Stimulated activated naive B cell treated with anti-CD40 and anti-IgM and Interleukin-4, amounts not matched to agents 10 μg/mL and 1 μg/mL and 100 μg/mL, for 72 hours (primary cell): ENCODE results near the gene PSD2.

Experiments
- ATAC-seq, 2 donors: fragments of 150-1000 bp; cut with Tn5 transposase; replicated peaks; 2 replicates each; pipeline ENCODE4 v1.10.0; 2021; ENCODE audit warnings: moderate library complexity in 1 of 2
- DNase-seq: peaks from one replicate; pipeline ENCODE4 v3.0.0; 2021
- H3K27ac Mint-ChIP-seq: one replicate; pipeline ENCODE4 v1.8.0; 2022; ENCODE audit warnings: mild to moderate bottlenecking, mixed read lengths
- H3K27me3 Mint-ChIP-seq, 2 donors: one replicate each; pipeline ENCODE4 v1.8.0; 2022; ENCODE audit warnings: mixed read lengths in 2 of 2
- H3K36me3 Mint-ChIP-seq, 2 donors: one replicate each; pipeline ENCODE4 v1.8.0; 2022; ENCODE audit warnings: mixed read lengths in 2 of 2, mild to moderate bottlenecking in 1 of 2
- H3K4me1 Mint-ChIP-seq, 2 donors: one replicate each; pipeline ENCODE4 v1.8.0; 2022; ENCODE audit warnings: mixed read lengths in 2 of 2, mild to moderate bottlenecking in 1 of 2
- H3K4me3 Mint-ChIP-seq, 2 donors: one replicate each; pipeline ENCODE4 v1.8.0; 2022; ENCODE audit warnings: mild to moderate bottlenecking in 2 of 2, mixed read lengths in 2 of 2, moderate library complexity in 1 of 2
- H3K9me3 Mint-ChIP-seq, 2 donors: one replicate each; pipeline ENCODE4 v1.8.0; 2022; ENCODE audit warnings: mixed read lengths in 2 of 2, mild to moderate bottlenecking in 1 of 2

Gene PSD2

DNA sequence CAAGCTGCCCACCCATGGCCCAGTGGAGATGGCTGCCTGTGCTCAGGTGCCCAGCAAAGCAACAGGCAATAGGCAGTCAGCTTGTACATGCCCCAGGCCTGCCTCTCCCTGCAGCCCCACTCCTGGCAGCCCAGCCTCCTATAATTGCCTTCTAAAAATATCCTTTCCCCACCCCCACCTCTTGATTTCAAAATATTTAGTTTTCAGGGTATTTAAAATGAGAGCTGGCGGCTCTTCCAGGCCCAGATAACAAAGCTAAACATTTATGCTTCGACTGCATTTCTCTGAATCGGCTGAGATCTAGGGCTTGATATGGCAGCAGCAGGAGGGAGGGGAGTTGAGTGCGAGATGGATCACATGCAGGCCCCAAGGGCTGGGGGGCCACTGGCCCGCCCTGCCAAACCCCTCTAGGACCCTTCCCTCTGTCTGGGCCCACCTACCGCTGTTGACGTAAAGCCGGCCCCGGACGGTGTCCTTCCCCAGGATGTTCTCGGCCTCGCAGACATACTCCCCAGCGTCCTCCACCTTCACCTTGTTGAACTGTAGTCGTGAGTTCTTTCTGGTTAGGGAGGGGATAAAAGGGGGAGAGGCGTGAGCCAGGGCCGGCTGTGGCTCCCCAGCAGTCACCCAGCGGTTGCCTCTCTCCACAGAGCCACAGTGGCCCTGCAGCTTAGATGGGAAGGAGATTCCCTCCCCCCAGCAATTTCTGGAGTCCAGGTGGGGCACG is 85.0 kb downstream of the PSD2 start:
- no peak overlapping the region for H3K27ac Mint-ChIP-seq
- no peak overlapping the region for H3K4me3 Mint-ChIP-seq
- H3K9me3 Mint-ChIP-seq = peaks cover 2 to 3% of the 10 kb centered on the region in 2 donors
- DNase-seq (no peak), ATAC-seq (no peak)
- no peaks in the 10 kb centered on the region for H3K4me1 Mint-ChIP-seq
- H3K27me3 Mint-ChIP-seq = peaks cover 26 to 50% of the 10 kb centered on the region in 2 donors
- H3K36me3 Mint-ChIP-seq = no peaks in the 10 kb centered on the region

DNA sequence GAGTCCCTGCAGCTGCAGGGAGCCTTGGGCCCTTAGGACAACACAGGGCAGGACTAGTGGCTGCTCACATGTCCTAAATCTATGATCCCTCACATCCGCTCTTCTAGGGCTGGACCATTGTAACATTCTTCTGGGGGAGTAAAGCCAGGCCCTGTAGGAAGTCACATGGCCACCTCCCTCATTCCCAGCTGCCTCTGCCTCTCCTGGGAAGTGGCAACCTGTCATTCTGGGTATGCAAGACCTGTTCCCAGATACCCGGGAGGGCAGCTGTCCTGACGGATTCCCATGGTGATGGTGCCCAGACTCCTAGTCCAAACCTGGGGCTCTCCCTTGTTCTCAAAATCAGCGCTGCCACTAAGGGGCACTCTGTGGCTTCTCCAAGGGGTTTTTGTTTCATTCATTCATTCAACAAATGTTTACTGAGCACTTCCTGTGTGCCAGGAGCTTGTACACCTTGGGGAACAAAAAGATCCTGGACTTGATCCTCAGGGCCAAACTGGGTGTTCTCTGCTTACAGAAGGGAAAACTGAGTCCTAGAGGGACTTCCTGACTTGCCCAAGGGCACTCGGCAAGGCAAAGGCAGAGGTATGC is 85.6 kb downstream of the PSD2 start:
- DNase-seq = no peak
- Mint-ChIP-seq H3K27ac (no peak overlapping the region), H3K36me3 (no peaks in the 10 kb centered on the region), H3K4me3 (no peak overlapping the region), H3K9me3 (no peaks in the 10 kb centered on the region), H3K27me3 (peaks cover 27 to 44% of the 10 kb centered on the region in 2 donors), H3K4me1 (peaks cover 0 to 4% of the 10 kb centered on the region in 2 donors)
- no peak for ATAC-seq

DNA sequence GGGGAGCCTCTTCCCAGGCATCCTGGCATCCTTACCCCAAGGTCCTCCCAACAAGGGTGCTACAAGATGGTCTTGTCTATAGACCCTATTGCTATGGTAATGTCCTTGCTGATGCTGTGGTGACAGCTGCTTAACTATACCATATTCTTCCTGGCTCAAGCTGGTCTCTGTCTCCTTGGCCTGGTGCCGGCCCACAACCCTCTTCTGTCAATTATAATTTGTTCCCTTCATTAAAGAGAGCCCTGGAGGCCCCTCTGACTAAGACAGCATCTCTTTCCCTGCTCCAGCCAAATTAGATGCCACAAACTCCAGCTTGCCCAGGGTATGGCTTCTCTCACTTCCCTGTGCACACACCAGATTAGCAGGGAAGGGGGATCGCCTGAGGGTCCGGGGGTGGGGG is 86.7 kb downstream of the PSD2 start:
- H3K4me1 Mint-ChIP-seq = peaks cover 0 to 4% of the 10 kb centered on the region in 2 donors
- no peaks in the 10 kb centered on the region for H3K36me3 Mint-ChIP-seq
- no peak overlapping the region for H3K4me3 Mint-ChIP-seq
- ATAC-seq (no peak), DNase-seq (no peak)
- H3K27me3 Mint-ChIP-seq = peaks cover 28 to 47% of the 10 kb centered on the region in 2 donors
- H3K27ac Mint-ChIP-seq = no peak overlapping the region
- H3K9me3 Mint-ChIP-seq = no peaks in the 10 kb centered on the region

DNA sequence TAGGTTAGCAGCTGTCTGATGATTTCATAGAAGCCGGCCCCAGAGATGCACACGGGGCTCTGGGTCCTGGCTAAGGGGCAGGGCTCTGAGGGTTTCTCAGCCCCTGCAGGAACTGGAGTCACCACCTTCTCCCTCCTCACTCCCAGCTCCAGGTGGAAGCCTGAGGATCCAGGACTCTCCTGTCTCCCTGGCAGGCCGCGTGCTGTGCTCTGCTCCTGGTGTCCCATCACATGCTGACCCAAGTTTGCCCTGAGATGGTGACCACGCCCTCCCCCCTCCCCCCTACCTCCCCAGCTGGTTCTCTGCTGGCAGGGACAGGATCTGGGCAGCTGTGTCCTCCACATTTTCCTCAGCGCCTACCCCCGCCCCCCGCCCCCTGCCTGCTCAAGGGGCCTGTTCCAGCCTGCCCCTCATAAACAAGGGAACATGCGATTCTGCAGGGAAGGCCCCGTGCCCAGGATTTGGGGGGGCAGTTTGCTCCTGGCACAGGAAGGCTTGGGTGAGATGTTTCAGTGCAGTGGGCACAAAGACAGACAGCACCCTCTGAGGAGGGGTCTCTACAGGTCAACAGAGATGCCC is 87.4 kb downstream of the PSD2 start:
- Mint-ChIP-seq H3K9me3 (no peaks in the 10 kb centered on the region), H3K27me3 (peaks cover 33 to 50% of the 10 kb centered on the region in 2 donors), H3K27ac (no peak overlapping the region), H3K36me3 (no peaks in the 10 kb centered on the region), H3K4me3 (no peak overlapping the region), H3K4me1 (peaks cover 0 to 4% of the 10 kb centered on the region in 2 donors)
- ATAC-seq (no peak), DNase-seq (no peak)

DNA sequence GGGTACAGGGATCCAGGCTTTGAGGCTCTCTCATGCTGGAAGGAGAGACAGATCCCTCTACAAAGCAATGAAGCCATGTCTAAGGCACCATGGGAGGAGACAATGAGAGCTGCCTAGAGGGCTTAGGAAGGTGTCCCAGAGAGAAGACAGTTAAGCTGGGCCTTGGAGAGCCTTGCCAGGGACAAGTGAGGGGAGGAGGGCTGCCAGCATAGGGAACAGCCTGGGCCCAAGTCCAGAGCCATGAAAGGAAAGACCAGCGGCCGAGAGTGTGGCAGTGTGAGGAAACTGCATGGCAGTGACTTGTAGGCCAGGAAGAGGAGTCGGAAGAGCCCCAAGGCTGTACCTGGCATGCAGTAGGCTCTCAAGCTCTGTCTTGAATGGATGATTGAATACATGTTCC is 88.5 kb downstream of the PSD2 start:
- Mint-ChIP-seq H3K27ac (no peak overlapping the region), H3K27me3 (peaks cover 34 to 49% of the 10 kb centered on the region in 2 donors), H3K4me3 (no peak overlapping the region), H3K9me3 (no peaks in the 10 kb centered on the region), H3K4me1 (peaks cover 0 to 4% of the 10 kb centered on the region in 2 donors), H3K36me3 (no peaks in the 10 kb centered on the region)
- DNase-seq (no peak), ATAC-seq (no peak)

DNA sequence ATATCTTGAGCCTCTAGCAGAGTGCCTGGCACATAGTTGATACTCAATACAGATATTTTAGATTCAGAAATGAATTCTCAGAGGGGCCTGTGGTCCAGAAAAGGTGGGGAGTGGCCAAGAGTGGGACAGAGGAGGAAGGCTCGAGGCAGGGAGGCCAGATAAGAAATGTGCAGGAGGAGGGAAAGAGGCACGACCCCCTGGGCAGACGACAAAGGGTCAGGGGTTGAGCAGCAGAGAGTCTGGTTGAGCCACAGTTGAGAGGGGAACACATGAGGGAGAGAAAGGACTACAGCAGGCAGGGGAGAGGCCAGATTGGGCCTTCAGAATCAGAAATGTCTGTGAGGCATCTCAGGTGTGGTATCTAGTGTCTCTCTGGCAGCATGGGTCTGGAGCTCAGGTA is 89.1 kb downstream of the PSD2 start:
- peaks cover 37 to 43% of the 10 kb centered on the region in 2 donors for H3K27me3 Mint-ChIP-seq
- H3K27ac Mint-ChIP-seq = no peak overlapping the region
- no peak for ATAC-seq

DNA sequence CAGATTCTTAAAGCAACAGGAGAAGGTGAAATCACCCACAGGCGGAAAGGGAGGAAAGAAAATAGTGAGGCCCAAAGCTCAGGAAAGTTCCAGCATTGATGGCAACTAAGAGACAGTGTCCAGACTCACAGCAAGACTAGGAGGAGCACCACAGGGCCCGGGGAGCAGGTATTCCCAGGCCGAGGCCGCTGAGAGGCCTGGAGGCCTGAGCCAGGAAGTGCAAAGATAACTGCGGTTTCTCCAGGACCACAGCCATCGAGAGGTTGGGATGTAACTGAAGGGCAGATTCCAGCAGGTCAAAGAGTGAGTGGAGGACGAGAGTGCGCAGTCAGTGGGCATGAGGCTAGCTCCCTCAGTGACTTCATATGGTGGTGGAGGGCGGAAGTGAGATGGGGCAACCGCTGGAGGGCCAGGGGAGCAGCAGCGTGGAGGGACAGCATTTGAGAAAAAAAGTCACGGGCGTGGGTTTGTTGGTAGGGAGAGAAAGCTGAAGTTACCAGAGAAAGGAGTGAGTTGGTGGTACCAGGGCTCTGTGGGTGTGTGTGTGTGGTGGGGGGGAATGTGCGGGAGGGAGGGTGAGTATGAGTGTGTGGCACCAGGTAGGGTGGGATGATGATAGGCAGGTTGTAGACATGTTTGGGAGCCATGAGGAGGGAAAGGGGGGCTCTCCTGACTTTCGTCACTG is 89.7 kb downstream of the PSD2 start:
- DNase-seq (no peak), ATAC-seq (no peak)
- H3K4me1 Mint-ChIP-seq = peaks cover 0 to 4% of the 10 kb centered on the region in 2 donors
- no peaks in the 10 kb centered on the region for H3K9me3 Mint-ChIP-seq
- peaks cover 37 to 44% of the 10 kb centered on the region in 2 donors for H3K27me3 Mint-ChIP-seq
- no peak overlapping the region for H3K27ac Mint-ChIP-seq
- H3K36me3 Mint-ChIP-seq = no peaks in the 10 kb centered on the region
- H3K4me3 Mint-ChIP-seq = no peak overlapping the region

More for the DNA sequence above, 89.1 kb downstream of the PSD2 start:
- Mint-ChIP-seq H3K9me3 (no peaks in the 10 kb centered on the region), H3K4me3 (no peak overlapping the region), H3K4me1 (peaks cover 0 to 4% of the 10 kb centered on the region in 2 donors), H3K36me3 (no peaks in the 10 kb centered on the region)
- DNase-seq = no peak

DNA sequence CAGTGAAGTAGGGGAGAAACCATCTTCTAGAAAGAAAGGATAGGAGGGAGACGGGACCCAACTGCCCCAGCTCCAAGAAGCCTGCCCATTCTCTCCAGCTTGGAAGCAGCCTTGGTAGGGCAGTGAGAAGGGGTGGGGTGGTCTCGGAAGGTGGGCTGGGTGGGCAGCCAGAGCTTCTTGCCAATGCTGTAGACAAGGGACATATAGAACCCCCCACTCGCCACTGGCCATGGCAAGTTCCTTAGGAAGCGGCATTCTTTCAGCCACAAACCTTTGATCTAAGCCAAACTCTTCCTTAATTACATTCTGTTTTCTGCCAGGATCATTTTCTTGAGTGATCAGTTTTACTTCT is 90.2 kb downstream of the PSD2 start:
- H3K36me3 Mint-ChIP-seq = no peaks in the 10 kb centered on the region
- peaks cover 37 to 44% of the 10 kb centered on the region in 2 donors for H3K27me3 Mint-ChIP-seq
- H3K9me3 Mint-ChIP-seq = no peaks in the 10 kb centered on the region
- no peak for DNase-seq
- no peak overlapping the region for H3K27ac Mint-ChIP-seq
- H3K4me1 Mint-ChIP-seq = peaks cover 0 to 4% of the 10 kb centered on the region in 2 donors
- H3K4me3 Mint-ChIP-seq = no peak overlapping the region
- no peak for ATAC-seq

DNA sequence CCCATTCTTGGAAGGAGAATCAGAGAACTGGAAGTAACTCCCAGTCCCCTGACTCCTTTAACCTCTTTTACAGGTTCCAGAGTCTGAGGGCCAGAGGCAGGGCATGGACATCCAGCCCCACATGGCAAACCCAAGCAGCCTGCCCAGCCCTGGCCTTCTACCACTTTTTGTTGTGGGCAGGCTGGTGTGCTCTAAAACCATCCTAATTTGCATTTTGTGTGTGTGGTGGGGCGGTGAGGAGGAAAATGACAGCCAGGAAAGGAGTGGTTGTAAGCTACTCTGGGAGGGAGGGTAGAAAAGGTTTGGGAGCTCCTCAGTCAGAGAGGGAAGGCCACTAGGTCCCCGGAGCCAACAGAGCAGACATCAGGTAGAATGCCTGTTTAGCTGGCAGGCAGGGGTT is 90.6 kb downstream of the PSD2 start:
- DNase-seq = no peak
- Mint-ChIP-seq H3K4me1 (peaks cover 0 to 4% of the 10 kb centered on the region in 2 donors), H3K9me3 (no peaks in the 10 kb centered on the region), H3K27me3 (peaks cover 35 to 42% of the 10 kb centered on the region in 2 donors), H3K4me3 (no peak overlapping the region), H3K27ac (no peak overlapping the region), H3K36me3 (no peaks in the 10 kb centered on the region)
- no peak for ATAC-seq

DNA sequence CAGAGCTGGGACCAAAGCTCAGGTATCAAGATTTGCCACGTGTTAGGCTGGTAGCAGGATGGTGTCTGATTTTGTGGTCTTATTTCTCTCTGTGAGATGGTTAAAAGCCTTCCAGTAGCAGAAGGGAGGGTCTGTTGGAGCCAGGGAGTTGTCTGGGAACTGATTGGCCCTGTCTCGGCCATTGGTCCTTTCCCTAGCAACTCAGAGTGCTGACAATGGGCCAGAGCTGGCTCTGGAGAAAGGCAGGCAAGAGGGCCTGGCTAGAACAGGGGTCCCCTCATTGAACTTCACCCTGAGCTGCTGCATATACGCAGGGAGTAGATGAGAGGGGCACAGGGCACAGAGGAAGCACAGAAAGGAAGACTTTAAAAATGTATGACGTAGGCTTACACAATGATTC is 92.8 kb downstream of the PSD2 start:
- H3K9me3 Mint-ChIP-seq = no peaks in the 10 kb centered on the region
- H3K36me3 Mint-ChIP-seq = no peaks in the 10 kb centered on the region
- H3K27me3 Mint-ChIP-seq = peaks cover 48 to 49% of the 10 kb centered on the region in 2 donors
- DNase-seq (no peak), ATAC-seq (no peak)
- H3K4me1 Mint-ChIP-seq = peaks cover 0 to 4% of the 10 kb centered on the region in 2 donors
- H3K27ac Mint-ChIP-seq = no peak overlapping the region
- H3K4me3 Mint-ChIP-seq = no peak overlapping the region

DNA sequence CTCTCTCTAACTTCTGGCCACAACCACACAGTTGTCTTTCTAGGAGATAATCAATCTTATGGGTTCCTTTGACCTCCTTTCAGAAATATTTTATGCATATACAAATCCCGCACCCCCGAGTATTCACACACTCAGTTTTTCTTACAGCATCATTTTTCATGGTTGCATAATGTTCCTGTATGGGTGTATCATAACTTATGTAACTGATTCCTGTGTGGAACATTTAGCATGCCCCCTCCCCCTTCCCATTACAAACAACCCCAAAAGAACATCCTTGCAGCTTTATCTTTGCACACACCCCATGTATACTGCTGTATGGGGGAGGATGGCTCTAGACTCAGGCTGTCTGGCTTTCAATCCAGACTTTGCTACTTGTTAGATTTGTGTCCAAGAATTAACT is 93.8 kb downstream of the PSD2 start:
- no peaks in the 10 kb centered on the region for H3K36me3 Mint-ChIP-seq
- peaks cover 45% of the 10 kb centered on the region in 2 donors for H3K27me3 Mint-ChIP-seq
- H3K27ac Mint-ChIP-seq = no peak overlapping the region
- no peak overlapping the region for H3K4me3 Mint-ChIP-seq
- H3K9me3 Mint-ChIP-seq = no peaks in the 10 kb centered on the region
- DNase-seq (no peak), ATAC-seq (no peak)
- H3K4me1 Mint-ChIP-seq = peaks cover 0 to 4% of the 10 kb centered on the region in 2 donors

DNA sequence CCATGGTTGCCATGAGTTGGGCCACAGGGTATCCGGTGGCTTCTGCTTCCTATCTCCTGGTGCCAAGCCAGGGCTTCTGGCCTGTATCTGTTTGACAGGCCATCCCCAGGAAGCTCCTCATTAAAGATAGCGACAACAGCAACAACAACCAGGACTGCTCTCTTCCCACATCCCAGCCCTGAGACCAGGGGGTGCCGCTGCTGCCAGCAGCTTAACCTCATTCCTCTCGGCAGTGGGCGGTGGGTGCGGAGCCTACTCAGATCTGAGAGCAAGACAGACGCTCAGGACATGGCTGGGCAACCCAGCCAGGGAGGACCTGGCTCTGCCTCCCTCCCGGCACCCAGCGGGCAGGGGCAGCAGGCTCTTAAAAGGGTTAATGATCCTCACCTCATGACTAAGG is 98.3 kb downstream of the PSD2 start:
- H3K4me3 Mint-ChIP-seq = no peak overlapping the region
- H3K27ac Mint-ChIP-seq = no peak overlapping the region
- DNase-seq = no peak
- H3K27me3 Mint-ChIP-seq = peaks cover 37 to 62% of the 10 kb centered on the region in 2 donors
- H3K36me3 Mint-ChIP-seq = no peaks in the 10 kb centered on the region
- no peak for ATAC-seq
- H3K9me3 Mint-ChIP-seq = no peaks in the 10 kb centered on the region
- no peaks in the 10 kb centered on the region for H3K4me1 Mint-ChIP-seq
